Right ventricle myocardium superior (tissue), 1 donor: ENCODE results near the gene TRIM14. TPM values are rescaled to one million over a fixed set of nuclear protein-coding genes. Genes with fewer than 3 reads are reported as not detected.
"Not testable (repeated sequence)": the region's sequence is repeated elsewhere in the genome, so short reads cannot be mapped to it uniquely, and the experiment has no call there.

Experiments
- ATAC-seq: fragments of 200-7000 bp; cut with Tn5 transposase; one replicate; pipeline ENCODE4 v1.9.1; 2020; ENCODE audit warnings: mild to moderate bottlenecking; ENCODE audit not compliant: poor library complexity
- DNase-seq: peaks from one replicate; pipeline ENCODE4 v3.0.0-alpha.2; 2020
- intact Hi-C: fragments of 100-400 bp; cut with DNase I; formaldehyde crosslinking; loops from one replicate; pipeline ENCODE4 v1.11.2; 2022
- total RNA-seq: library from RNA; stranded (reverse); fragmentation: NEBNext Ultra II Directional; extraction: Animal tissue kit (Norgen Biotek cat#: 25700); gene quantifications from one replicate; pipeline ENCODE4 v1.2.1, GENCODE V29; 2021
- donor health status: DM: no; HTN: yes; CAD: no; lungs with severe emphysema.

TRIM14 gene
- total RNA-seq, 1 donor from 2014 or later: 4.9 TPM

DNA sequence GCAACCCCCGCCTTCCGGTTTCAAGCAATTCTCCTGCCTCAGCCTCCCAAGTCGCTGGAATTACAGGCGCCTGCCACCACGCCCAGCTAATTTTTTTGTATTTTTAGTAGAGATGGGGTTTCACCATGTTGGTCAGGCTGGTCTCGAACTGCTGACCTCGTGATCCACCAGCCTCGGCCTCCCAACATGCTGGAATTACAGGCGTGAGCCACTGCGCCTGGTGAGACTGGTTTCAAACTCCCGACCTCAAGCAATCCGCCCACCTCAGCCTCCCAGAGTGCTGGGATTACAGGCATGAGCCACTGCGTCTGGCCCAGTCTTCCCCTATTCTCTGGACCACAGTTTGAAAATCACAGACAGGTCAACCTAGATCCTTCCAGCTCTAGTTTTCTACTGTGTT lies 5.1 kb upstream of the TRIM14 start:
- DNase-seq, intact Hi-C loops, ATAC-seq: not testable (repeated sequence)

DNA sequence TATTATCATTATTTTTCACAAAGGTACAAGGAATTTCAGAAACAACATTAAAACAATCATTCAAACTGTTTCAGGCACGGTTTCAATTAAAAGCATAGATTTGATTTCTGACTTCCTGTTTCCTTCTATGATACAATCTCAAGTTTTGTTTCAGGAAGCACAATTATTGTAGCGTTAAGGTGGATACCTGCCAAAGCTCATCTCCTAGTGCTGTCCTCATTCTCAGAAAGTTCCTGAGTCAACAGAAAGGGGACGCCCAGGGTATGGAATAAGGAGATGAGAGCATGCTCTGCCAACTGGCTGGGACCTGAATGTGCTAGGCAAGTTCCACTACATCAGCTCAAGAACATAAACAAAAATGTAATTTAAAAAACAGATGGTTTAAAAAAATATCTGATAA lies 2.0 kb upstream of the TRIM14 start:
- ATAC-seq: peak; percentile 45
- intact Hi-C loops: no loop called here
- no peak for DNase-seq

DNA sequence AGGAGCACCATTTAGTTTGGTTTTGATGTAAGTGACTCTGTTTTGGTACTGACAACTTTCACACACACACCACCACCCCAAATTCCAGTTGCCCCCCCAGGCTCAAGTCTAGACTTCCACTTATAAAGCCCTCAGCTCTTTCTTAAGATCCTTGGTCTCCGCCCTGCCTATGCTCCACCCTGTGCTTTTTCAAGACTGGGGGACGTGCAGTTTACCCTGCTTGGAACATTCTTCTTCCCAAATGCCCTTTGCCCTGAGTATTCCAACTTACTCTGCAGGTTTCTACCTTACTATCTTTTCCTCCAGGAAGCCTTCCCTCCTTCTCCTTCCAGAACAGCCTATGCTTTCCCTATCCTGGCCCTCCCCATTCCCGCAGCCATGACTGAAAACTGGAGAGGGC lies 1.5 kb upstream of the TRIM14 start:
- intact Hi-C loops: no loop called here
- DNase-seq (no peak), ATAC-seq (peak; percentile 50)

DNA sequence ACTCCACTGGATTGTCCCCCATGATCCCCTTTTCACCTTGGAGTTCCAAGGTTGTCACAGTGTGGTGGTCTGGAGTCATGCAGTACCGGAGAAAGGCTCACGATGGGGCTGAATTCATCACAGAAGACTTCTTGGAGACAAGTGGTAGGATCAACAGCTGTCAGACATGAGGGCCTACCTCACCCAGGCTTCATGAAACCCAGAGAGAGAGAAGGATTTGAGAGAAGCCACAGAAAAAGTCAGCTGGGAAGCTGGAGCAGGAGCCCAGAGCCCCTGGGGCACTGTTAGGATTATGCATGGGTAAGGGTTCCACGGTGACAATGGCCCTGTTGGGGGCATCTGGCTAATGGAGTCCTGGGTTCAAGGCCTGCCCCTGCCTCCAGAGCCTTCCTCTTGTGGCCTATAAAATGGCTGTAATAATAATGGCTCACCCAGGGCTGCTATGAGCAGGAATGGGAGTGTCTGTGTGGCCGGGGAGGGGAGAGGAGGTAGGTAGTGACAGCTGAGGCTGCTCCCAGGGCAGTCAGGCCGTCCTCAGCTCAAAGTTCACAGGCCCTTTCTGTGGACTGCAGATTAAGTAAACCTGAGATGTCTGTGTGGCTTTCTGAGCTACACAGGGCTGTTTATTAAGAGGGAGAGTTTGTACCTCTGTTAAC lies 910 bp downstream of the TRIM14 start:
- ATAC-seq: peak; percentile 18
- intact Hi-C loops: no loop called here
- no peak for DNase-seq

DNA sequence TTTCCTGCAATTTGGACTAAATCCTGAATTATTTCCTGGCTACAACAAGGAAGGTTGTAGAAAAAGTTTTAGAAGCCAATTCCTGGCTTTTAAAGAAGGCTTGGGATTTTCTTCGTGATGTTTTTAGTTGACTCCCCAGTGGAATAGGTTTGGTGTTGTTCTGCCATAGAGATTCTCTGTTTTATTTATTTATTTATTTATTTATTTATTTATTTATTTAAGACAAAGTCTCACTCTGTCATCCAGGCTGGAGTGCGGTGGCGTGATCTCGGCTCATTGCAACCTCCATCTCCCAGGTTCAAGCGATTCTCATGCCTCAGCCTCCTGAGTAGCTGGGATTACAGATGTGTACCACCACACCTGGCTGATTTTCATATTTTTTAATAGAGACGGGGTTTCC lies 1.9 kb downstream of the TRIM14 start:
- DNase-seq, ATAC-seq, intact Hi-C loops: not testable (repeated sequence)

DNA sequence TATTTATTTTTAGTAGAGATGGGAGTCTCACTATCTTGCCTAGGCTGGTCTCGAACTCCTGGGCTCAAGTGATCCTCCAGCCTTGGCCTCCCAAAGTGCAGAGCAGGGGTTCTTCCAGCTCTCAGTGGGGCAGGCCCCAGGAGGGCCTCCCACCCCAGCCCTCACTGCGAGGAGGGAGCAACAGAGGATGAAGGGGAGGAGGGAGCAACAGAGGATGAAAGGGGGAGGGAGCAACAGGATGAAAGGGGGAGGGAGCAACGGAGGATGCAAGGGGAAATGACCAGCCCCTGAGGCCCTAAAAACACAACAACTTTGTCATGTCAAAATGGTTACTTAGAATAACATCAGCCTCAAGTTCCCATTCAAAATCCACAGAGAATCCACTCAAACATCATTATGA lies 10.0 kb downstream of the TRIM14 start:
- DNase-seq (no peak), ATAC-seq (no peak)
- intact Hi-C loops: no loop called here

DNA sequence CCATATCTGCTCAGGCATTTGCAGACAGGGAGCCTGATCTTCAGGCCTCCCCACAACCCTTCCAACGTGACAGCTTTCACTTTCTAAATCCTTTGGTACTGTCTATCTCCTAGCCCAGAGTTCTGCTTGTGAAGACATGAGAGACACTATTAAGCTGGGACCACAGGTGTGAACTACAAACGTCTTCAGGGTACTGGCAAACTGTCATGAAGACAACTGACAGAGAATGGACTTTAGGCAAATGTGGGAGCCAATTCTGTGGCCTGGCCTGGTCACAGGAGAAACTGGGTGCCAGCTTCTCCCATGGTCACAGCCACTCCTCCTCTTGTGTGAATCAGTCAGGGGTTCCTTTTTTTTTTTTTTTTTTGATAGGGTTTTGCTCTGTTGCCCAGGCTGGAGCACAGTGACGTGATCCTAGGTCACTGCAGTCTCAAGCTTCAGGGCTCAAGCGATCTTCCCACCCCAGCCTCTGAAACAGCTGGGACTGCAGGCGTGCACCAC lies 10.4 kb downstream of the TRIM14 start:
- ATAC-seq: peak; percentile 42
- intact Hi-C loops: no loop called here

DNA sequence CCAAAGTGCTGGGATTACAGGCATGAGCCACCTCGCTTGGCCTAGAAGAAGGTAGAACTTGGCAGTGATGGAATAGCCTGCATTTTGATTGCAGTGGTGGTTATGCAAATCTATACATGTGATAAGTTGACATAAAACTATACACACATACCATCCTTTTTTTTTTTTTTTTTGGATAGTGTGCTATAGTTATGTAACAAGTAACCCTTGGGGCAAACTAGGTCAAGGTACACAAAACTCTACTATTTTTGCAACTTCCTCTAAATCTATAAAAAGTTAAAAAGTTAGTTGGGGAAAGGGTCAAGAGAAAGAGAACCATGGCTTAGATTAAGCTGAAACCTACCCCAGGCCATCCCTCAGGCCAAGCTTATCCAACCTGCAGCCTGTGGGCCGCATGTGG lies 11.1 kb downstream of the TRIM14 start:
- ATAC-seq (no peak), DNase-seq (no peak)
- intact Hi-C loops: no loop called here

More for the DNA sequence above, 10.4 kb downstream of the TRIM14 start:
- no peak for DNase-seq

DNA sequence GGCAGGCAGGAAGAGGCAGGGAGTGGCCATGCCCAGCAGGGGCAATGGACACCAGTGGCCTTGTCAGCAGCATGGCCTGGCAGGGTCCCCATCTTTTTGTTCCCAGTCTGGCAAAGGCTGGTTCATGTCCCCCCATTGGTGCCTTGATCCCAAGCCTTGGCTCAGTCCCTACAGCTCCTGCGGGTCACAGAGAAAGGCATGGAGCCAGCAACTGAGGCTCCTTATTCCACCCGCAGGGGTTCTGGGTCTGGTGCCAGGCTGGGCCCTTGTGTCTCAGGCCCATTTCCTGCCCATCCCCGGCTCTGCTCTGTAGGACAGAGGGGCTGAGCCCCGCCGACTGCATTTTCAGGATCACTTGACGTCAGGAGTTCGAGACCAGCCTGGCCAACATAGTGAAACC lies 14.0 kb downstream of the TRIM14 start:
- DNase-seq (no peak), ATAC-seq (no peak)
- intact Hi-C loops: no loop called here

DNA sequence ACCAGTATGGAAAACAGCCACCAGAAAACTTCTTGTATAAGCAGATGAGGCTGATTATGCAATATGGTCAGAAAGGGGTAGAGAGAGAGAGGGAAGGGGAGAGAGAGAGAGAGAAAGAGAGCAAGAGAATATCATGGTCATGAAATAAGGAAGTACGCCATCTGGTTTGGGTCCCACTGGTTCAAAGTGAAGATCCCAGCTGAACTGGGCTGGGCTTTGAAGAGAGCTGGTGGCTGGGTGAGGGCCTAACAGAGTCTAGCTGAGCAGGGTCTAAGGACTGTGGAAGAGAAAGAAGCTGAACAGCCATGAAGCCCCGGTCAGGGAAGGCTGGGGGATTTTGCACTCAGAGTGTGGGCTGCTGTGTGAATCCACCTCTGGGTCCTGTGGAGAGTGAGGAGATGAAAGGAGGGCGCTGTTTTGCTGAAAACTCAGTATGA lies 14.6 kb downstream of the TRIM14 start:
- ATAC-seq (peak; percentile 66), DNase-seq (no peak)
- intact Hi-C loops: no loop called here

DNA sequence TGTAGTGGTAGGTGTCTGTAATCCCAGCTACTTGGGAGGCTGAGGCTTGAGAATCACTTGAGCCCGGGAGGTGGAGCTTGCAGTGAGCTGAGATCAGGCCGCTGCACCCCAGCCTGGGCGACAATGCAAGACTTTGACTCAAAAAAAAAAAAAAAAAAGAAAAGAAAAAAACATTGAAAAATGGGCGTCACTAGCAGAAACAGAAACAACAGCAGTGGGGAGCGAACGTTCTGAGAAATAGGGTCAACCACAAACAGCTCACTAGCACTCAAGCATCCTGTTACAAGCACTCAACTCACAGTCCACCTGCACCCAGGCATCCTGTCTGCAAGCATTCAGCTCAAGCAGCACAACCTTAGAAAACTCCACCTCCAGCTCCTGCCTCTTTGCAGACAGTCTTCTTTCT lies 17.2 kb downstream of the TRIM14 start:
- ATAC-seq (no peak), DNase-seq (peak; percentile 60)
- intact Hi-C loops: no loop called here

DNA sequence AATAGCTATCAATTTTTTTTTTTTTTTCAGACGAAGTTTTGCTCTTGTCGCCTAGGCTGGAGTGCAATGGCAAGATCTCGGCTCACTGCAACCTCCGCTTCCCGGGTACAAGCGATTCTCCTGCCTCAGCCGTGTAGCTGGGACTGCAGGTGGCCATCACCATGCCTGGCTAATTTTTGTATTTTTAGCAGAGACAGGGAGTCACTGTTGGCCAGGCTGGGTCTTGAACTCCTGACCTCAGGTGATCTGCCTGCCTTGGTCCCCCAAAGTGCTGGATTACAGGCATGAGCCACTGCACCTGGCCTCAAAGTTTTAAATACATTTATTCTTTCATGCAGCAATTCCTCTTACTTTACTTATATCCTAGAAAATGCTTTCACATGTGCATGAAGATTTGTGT lies 17.6 kb downstream of the TRIM14 start:
- intact Hi-C loops: no loop called here
- DNase-seq (no peak), ATAC-seq (no peak)

DNA sequence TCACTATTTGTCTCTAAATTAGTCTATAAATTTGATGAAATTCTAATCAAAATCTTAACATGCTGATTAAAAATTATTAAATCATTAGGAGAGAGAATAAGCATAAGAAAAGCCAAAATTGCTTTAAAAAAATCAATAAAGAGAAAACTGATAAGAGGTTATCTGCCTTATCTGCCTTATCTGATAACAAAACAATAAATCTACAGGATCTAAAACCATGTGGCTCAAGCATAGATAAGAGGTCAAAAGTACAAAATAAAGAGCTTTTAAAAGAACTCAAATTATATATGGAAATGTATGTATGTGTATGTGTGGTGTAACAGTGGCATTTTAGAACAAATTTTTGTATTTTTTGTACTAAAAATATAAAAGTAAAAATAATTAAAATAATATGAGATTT lies 18.6 kb downstream of the TRIM14 start:
- intact Hi-C loops: no loop called here
- DNase-seq (no peak), ATAC-seq (no peak)

DNA sequence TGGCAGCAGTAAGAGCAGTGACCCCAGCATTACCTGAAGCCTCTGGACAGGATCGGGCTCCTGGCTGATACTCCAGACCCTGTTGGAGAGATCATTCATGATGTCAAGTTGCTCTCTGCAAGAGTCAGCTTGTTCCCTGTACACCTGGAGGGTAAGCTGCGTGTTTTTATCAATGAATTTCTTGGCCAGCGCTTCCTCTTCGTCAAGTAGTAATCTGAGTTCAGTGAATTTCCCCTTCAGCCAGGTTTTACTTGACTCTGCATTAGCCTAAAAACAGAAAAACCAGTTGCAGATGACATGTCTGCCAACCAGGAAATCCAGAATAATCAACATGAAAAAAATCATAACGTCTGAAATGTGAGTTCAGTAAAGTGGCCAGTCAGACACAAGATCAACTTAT lies 19.1 kb downstream of the TRIM14 start:
- intact Hi-C loops: no loop called here
- ATAC-seq (no peak), DNase-seq (no peak)

DNA sequence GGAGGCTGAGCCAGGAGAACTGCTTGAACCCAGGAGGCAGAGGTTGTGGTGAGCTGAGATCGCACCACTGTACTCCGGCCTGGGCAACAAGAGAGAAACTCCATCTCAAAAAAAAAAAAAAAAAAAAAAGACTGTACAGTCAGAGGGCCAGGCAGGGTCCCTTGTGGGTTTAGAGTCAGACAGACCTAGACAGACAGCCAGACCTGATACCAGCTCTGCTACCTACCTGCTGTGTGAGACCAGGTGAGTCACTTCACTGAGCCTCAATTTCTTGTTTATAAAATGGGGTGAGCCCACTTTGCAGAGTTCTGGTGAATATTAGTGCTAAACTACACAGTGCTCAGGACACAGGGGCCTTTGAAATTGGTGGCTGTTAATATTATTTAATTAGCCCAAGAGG lies 19.7 kb downstream of the TRIM14 start:
- ATAC-seq: no peak
- no peak for DNase-seq
- intact Hi-C loops: no loop called here

DNA sequence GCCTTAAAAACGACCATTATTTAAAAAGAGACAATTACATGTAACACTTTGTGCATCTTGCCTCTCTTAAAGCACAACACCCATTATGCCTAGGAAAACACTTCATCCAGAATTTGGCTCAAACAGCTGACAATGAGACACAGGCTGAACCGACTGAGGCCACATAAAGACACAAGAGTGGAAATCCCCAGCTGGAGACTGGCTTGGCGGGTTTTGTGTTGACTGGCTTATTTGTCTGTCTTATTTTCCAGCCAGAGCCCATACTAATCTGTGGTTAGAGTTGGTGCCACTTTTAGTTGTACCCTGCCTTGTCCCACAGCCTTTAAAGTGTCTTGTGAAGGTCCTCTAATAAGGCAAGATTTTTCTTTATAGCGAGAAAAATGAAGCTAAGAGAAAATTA lies 21.2 kb downstream of the TRIM14 start:
- intact Hi-C loops: no loop called here
- ATAC-seq (no peak), DNase-seq (no peak)

DNA sequence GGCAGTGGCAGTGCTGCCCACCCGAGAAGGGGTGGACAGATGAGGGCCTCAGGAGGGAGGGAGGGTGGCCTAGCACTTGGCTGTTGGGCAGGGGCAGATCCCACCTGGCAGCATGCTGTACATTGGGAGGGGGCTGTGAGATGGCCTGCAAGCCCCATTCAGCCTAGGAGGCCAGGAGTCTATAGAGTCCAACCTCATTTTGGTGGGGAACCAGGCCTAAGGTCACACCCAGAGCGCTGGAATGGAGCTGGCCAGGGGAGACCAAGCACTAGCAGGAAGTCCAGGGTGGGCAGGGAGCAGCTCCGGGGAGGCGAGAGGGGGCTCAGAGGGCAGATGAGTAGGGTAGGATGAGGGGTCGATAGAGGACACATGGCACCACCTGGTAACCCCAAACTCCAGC lies 22.9 kb downstream of the TRIM14 start:
- ATAC-seq: no peak
- DNase-seq: no peak
- intact Hi-C loops: no loop called here

DNA sequence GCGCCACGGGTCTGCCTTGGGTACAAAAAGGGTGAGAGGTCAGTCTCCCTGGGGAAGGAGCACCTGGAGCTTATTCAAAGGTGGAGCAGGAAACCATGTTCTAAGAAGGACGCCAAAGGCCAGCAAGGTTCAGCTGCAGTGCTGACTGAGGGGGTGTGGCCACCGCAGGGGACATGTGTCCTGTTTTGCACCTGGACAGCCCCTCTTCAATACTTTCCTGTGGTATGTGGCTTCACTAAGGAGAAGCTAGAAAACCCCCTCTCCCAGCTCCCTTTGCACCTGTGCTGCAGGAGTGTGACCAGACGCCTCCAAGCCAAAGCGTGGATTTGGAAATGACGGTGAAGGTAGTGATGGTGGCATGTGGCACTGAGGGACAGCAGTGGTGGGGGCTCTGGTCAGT lies 23.6 kb downstream of the TRIM14 start:
- DNase-seq: no peak
- intact Hi-C loops: no loop called here
- no peak for ATAC-seq

DNA sequence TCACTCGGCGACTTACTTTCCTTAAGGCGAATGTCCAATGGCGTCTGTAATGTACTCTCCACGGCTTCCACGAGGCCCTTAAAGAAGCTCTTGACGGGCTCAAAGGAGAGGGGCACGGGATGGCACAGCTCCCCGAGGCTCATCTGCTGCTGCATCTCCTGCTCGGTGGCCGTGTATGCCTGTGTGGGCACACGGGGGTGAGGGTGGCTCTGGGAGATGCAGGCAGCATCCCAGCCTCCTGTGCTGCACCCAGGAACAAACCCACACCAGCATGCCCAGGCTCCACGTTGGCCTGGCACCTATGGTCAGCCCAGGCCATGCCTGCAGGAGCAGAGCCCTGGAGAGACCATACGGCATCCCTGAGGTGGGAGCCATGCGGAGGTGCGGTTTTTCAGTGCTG lies 24.2 kb downstream of the TRIM14 start:
- DNase-seq: no peak
- ATAC-seq: no peak
- intact Hi-C loops: no loop called here

DNA sequence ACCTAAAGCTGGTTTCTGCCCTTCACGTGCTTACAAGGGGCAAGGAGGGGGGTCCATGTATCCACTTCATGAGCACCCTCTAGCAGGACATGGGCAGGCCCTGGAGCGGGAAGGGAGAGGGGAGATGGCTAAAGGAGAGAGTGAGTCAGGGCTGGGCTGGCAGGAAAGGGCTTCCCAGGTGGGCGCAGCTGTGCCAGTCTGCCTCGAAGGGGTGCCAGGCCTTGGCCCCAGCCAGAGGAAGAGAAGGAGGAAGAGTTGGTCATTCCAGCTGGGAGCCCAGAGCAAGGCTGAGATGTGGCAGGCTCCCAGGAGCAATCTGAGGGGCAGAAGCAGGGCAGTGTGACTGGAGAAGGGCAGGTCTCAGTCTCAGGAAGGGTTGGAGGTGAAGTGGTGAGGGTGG lies 24.7 kb downstream of the TRIM14 start:
- ATAC-seq: no peak
- intact Hi-C loops: no loop called here

DNA sequence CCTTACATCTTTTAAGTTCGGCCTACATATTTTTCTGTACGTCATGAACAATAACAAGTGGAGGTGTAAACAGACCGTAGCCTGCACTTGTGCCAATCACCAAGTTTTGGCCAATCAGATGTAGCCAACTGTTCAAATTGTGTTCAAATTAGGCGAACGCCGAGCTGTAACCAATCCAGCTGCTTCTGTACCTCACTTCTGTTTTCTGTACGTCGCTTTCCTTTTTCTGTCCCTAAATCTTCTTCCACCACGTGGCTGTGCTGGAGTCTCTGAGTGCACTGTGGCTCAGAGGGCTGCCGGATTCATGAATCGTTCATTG lies 26.4 kb downstream of the TRIM14 start:
- intact Hi-C loops: no loop called here
- ATAC-seq (no peak), DNase-seq (no peak)

More for the DNA sequence above, 24.7 kb downstream of the TRIM14 start:
- DNase-seq: no peak
